ENCODE results near the gene RUNX1.
"Not testable (repeated sequence)": the region's sequence is repeated elsewhere in the genome, so short reads cannot be mapped to it uniquely, and the experiment has no call there.

RUNX1 gene

DNA sequence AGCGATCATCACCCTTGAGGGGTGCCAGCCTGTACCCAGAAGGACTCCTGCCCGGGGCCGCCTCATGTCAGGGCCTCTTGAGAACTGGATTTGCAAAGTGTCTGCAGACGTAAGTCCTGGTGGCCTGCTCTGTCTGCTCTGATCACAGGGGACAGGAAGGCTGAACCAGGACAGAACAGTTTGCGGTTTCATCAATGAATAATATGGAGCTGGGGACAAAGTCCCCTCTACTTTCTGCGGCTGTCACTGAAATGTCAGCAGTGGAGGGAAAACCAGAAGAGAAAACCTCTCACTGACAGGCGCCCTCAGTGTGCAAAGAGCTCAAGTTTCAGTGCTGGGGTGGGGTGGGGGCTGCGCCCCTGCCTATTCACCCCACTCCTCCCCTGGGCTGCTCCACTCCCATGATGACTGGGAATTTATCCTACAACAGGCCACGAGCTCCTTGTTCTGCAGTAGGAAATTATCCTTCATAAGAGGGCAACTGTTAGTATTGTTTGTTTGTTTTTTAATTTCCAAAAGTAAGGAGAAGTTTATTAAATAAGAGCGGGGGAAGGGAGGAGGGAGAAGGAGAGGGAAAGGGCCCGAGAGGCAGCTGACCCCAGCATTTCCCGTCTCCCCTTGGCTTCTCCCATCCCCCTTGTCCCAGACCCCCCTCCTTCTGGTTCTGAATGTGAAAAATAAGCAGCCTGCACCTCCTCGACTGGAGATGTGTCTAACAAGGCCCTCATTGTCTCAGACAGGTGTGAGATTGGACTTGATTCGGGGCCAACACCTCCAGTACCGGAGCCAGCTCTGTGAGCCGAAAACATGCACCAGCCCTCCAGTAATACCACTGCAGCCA lies 231.1 kb downstream of the RUNX1 start:
- DNase-seq, result no peak

DNA sequence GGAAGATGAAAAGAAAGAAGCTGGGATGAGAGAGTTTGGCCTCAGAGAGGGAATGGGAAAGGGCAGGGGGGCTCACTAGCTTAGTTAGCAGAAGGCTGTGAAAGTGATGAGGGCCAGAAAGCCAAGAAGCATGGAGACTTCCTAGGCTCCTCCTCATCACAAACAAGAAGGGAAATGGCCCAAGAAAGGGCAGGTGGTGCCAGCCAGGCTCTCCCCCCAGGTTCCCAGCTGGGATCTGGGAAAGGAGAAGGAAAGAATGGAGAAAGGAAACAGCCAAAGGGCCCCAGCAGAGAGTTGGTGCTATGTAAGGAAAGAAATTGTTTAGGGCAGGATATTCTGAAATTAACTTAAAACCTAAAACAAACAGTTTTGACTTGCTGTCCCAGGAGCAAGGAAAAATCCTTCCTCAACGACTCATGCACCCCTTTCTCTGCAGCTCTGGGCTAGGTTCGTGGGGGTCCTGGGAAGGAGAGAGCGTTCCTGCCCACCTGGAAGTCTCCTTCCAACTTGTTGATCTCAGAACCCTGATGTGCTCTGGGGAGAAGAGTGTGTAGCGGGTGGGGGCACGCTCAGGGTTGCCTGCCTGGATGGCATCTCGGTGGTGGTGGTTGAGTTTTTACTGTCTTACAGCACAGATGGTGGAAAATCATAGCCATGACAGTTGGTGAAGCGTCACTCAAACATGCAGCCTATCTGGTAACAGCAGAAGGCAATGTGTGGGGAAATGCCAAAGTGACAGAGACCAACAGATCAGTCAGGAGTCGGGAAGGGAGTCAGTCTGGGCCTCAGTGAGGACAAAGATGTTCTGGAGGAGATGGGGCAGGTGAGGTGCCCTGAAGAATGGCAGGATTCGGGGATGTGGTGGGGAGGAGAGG lies 233.0 kb downstream of the RUNX1 start:
- no peak for DNase-seq

DNA sequence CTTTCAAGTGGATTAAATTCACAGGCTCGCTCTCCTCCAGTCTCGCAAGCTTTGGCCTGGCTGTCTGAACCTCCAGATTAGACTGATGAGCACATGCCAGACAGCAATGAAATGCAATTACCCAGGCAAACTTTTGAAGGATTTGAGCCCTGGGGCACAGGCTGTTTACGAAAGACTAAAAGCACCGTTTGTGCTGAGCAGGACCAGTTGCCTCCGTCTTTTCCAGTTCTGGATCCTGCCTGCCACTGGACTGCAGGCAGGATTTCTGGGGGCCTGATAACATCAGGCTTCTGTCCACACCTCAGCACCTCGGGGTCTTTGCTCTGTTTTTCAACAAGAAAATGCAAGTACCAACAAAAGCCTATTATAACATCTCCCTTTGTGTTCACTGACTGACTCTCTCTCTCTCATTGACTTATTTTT lies 234.6 kb downstream of the RUNX1 start:
- DNase-seq, result no peak

DNA sequence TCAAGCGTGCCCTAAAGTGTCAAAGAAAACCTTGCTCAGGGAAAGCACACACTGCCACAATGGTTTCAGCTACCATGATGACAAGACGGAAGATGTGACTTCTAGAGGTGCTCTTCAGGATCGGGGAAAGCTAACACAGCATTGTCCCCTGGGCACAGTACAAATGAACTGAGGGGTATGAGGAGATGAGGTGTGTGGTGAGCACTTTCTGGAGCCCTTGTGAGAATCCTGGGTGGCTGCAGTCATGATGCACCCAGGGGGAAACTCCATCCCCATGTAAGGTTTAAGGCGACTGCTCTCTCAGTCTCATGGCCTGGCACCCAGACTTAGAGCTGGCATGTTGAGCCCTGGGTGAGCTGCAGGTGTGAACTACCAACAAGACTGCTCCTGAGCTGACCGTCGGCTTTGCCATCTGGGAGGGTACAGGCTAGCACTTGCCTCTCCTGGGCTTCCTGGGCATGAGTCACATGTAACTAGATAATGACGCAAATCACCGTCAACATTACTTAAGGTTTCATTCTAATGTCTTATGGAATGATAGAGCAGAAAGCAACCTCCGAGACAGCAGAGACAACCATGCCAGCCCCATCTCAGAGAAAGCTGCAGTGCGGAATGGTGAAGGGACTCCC lies 235.7 kb downstream of the RUNX1 start:
- DNase-seq, result no peak

DNA sequence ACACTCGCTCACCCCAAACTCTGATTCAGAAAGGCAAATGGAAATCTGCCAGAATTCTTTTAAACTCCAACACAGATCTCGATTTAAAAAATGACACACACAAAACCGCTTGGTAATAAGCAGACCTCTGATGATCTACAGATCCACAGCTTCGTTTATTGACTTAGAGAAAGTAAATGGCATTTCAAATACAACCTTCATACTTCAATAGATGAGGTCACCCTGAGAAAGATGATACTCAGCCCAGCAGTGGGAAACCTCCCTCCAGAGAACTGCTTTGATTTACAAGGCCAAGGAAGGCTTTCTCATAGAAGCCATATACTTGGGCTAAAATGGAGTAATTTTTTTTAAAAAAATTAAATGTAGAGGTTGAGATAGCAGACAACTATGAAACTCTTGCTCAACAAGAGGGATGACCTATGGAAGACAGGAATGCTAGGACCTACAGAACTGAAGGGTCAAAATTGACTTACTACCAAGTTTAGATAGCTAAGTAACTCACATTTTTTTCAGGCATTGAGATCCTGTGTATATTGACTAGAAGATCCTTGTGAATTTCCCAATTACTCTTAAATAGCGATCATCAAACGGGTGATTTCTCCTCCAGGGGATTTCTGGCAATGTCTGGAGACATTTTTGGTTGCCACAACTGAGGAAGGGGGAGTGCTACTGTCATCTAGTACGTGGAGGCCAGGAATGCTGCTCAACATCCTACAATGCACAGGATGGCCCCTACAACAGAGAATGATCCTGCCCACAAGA lies 236.4 kb downstream of the RUNX1 start:
- no peak for DNase-seq

DNA sequence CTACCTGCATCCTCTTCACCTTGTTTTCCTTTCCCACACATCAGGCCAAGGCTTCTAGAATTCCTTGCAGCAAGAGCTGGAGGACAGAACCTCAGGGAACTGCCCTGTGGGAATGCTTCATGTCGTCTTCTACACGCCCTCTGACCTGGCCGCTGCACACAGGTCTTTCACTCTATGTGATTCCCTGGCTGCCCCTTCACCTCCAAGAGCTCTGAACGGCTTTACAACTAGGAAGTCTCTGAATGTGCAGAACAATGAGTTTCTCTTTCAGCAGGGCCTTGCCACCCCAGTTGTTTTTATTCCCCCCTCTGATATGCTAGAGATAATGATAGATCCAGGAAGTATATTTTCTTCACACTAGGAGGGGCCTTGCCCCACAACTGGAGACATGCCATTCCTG lies 237.7 kb downstream of the RUNX1 start:
- no peak for DNase-seq

DNA sequence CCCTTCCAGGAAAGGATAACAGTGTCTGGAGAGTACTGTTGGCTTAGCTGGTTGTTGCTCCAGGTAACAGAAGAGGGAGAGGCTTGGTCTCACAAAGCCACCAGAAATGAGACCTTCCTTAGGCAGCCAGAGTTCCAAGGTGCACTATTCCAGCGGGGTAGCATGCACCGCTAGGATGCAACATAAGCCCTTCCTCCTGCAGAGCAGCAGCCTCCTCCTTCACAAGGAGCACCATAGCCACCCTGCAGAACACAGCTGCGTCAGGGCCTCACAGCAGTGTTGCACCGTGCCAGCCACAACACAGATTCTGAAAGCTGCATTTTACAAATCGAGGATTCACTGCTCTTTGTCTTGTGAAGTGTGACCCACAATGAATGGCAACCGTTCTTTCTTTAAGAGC lies 238.3 kb downstream of the RUNX1 start:
- no peak for DNase-seq

DNA sequence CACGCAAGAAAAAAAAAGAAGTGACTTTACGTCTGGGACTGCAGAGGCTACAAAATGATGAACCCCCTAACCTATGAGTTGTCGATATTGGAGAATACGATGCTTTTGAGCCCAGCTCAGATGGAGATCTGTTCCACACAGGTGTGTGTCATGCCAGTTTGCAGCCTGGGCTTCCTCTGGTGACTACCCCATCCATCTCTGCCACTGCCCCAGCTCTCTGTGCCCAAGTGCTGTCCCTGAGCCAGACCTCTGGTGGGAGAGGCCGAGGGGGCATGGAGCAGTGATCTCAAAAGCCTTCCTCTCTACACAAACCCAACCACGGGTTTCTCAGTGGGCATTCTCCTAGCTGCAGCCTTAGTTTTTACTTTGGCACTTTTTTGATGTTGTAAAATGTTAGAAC lies 239.3 kb downstream of the RUNX1 start:
- DNase-seq, result no peak

DNA sequence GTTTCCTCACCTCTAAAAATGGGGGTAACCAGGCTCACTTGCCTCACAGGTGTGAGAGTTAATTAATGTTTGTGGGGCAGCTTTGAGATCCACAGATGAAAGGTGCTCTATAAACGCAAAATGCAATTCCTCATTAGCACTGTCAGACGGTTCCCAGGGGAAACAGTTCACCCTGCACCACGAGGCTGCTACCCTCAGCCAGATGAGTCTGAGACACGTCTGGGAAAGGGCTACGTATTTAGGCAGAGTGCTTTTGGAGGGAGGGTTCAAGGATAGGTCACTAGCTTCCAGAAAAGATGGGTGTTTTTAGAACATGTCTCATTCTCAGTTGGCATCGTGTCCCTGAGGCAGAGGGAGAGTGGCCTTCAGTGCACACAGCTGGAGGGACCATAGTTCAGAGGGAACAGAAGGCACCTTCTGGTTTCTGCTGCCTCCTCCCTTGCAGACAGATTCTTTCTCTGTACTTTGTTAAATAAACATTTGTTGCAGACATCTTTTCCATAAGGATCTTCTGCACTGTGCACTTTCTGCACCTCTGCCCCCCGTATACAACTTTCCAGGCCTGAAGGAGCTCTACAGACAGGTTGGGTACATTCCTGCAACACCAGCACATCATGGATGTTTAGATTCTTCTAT lies 240.4 kb downstream of the RUNX1 start:
- DNase-seq, result no peak

DNA sequence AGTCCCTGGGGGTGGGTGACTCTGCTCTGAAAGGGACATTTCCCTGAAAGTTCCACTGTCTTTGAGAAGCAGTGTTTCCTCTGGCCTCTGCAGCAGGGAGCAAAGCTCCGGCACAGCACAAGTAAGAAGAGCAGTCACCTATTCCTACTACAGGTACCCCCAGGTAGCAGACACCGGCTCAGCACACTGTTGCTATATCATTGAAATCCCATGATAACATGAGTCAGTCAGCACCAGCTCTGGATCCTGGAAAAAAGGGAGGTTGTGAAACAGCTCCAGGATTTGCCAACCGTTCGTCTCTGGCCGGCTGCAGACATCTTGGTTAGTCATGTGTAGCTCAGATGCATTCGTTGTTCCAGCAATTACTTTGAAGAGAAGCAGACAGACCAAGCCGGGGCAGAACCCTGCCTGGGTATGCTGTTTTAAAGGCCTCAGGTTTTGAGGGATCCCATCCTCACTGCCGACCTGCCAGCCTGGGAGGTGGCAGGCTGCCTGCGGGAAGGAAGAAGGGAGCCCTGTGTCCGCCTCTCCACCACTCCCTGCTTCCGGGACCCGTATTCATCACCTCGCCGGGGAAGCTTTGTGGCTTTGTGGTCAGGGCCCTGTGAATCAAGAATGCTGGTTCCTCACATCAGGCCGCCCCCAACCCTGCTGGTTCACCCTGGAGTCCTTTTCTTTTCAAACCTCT lies 241.1 kb downstream of the RUNX1 start:
- DNase-seq, result peak; percentile 52

DNA sequence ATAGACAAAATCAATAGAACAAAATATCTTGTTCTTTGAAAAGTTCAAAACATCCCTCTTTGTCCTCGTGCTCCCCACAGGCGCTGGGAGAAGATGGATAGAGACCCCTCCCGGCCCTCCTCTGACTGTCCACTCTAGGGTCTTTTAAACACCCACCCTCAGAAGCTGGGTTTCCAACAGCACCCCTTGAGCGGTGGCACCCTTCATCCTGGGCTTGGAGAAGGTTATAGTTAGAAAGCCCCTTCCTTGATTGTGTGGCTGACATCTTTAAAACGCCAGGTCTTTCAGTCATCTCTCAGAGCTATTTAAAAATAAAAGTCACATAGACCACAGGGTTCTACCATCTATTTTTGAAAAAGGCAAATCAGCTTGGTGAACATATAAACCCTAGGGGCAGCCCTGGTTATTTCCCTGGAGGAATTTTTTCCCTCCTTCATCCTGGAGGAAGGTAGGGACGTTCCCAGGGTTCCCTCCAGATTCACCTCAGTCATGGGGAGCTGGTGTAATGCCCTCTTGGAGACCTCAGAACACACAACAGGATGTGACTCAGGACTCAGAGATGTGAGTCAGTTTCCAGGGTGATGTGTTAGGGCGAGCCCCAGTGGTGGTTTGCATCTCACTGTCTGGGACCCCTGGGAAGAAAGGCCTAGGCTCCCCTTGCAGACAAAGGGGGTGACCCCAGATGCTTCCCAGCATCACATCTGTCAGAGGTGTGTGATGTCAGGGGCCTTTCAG lies 241.8 kb downstream of the RUNX1 start:
- DNase-seq, result peak; percentile 49

DNA sequence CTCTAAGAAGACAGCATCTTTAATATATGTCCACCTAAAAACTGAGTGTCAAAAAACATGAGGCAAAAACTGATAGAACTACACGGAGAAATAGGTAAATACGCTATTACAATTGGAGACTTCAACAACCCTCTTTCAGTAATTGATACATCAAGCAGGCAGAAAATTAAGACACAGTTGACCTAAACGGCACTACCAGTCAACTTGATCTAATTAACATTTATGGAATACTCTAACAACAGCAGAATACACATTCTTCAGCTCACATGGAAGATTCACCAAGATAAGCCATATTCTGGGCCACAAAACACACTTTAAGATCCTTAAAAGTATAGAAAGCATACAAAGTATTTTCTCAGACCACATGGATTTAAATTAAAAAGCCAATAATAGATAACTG lies 242.7 kb downstream of the RUNX1 start:
- no peak for DNase-seq

DNA sequence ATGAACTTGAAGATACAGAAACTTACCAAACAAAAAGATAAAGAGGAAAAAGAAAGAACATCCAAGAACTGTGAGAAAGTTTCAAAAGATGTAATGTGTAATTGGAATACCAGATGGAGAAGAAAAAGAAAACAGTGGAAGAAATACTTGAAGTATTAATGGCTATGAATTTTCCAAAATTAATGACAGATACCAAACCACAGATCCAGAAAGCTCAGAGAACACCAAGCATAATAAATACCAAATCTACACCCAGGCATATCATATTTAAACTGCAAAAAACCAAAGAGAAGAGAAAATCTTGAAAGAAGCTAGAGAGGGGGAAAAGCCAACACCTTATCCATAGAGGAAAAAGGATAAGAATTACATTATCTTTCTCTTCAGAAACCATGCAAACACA lies 243.9 kb downstream of the RUNX1 start:
- DNase-seq, result no peak

DNA sequence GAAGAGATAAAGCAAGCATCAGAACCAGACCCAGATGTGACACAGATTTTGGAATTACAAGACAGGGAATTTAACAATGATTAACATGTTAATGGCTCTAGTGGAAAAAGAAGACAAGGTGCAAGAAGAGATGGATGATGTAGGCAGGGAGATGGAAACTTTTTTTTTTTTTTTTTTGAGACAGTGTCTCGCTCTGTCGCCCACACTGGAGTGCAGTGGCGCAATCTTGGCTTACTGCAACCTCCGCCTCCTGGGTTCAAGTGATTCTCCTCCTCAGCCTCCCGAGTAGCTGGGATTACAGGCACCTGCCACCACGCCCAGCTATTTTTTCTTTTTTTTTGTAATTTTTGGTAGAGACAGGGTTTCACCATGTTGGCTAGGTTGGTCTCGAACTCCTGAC lies 244.5 kb downstream of the RUNX1 start:
- not testable (repeated sequence) for DNase-seq

DNA sequence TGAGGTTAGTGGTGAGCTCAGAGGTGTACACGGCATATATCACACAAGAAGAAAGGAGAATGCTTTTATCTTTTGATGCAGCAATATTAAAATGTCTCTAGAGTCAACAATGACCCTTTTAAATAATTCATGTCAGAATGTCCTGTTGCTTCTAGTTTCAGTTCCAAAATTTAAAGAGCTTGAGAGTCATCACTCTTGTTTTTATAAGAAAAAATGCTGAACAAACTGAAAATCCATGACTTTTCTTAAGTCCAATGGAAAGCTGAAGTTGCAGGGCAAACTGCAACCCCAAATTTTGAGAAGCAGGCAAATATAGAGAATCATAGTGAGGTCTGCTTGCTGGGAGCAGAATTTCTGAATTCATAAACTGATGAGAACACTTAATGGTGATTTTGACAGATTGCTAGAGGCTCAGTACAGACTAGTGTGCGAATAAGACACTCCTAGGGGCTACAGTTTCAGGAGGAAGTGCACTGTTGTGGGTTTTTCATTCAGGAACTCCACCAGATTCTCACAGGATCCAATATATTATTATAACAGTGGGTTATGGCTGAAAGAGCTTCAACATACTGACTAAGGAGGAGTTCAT lies 245.2 kb downstream of the RUNX1 start:
- no peak for DNase-seq

DNA sequence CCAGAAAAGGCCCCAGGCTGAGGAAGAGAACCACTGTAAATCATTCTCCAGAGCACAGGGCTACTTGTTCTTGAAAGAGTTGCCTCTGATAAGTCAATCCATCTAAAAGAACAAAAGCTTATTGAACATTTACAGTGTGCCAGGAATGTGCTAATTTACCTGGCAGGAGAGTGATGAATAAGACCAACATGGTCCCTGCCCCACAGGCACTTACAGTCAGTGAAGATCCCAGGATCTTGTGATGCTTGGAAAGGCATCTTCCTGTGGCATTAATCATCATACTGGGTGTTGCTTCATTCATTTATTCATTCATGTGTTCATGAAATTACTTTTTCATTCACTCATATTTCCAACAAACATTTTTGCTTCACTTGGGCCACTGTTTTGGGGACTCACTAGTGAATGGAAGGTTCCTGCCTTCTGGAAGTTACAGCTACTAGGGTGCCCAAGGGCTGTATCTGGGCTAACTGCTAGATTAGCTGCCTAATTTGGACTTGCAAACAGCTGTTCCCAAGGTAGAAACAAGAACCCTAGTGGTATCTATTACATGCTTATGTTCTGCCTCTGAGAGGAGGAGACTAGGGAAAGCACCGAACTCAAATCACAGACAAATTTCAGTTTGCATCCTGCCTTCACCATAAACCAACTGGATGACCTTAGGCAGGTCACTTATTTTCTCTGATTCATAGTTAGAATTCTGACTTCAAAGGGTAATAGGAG lies 246.8 kb downstream of the RUNX1 start:
- no peak for DNase-seq

DNA sequence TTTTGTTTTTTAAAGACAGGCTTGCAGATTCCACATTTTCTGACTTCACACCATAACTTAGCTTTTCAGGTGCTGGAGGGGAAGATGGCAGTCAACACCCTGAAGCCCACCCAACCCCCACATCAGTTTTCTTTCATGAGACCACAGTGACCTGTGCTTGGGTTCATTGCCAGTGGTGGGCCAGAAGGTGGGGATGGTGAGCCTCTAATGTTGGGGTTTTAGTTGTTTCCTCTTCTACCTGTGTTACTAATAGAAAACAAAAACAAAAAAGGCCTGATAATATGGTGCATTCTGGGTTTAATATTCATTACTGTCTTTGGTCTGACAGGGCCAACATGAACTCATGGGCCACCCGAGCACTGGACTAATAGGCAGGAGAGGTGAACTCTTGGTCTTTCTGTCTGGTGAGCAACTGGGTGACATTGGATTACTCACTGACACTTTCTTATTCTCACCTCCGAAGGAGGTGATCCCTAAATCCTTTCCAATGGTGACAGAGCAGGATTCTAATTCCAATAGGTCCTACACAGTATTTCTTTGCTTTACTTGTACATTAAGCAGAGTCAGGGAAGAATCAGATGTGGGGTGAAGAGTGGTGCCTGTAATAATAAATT lies 247.5 kb downstream of the RUNX1 start:
- DNase-seq, result no peak

DNA sequence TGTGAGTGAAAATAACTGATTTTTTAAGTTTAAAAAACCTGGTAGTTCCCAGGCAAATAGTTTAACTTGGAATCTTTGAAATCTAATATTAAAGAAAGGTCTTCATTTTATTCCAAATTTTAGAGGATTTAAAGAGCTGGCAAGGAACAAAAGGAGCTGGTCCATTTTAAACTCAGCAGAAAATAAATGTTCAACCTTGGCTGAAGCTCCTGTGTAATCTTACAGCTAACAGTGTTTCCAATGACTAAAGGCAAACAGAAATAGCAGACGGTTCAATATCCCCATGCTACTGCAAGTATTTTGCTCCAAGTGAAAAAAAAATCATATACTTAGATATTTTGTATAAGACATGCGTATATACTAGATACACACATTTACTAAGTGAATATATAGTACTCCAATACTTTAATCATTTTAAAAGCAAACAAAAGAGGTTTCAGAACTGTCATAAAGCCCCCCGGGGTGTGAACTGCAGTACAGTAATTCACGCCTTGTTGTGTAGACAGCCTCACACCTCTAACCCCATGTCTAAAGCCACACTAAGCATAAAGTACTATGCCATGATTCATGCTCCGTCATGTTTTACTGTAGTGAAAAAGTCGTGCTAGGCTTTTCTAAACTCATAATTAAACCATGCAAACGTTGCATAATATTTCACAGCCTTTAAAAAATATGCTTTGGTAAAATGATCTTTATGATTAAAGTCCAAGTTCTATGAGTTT lies 248.1 kb downstream of the RUNX1 start:
- no peak for DNase-seq

DNA sequence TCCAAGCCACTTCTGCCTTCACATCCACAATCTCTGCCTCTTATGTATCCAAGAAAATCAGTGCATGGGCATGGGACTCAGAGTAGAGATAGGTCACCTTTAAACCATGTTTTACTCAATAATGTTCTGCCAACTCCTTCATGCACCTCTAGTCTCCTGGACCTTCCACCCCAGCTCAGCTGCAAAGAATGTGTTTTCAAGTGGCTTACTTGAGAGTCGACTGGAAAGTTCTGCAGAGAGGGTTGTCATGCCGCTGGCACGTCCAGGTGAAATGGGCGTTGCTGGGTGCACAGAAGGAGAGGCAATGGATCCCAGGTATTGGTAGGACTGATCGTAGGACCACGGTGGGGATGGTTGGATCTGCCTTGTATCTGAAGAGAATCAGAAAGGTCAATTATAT lies 250.0 kb downstream of the RUNX1 start:
- no peak for DNase-seq
